ENCODE results near the gene LCN2.
A peak's percentile ranks its signal among the peaks of the same experiment; 100 is the strongest.
"Not testable (repeated sequence)": the region's sequence is repeated elsewhere in the genome, so short reads cannot be mapped to it uniquely, and the experiment has no call there.

LCN2 gene

GRCh38 chr9:128149001-128149701 is at the start of gene LCN2:
Gene LCN2, plus strand, starts transcription at chr9:128149453. Its CDS starts 73 bp downstream, at chr9:128149526.
- no peak for DNase-seq (ENCODE audit: low spot score)

DNA sequence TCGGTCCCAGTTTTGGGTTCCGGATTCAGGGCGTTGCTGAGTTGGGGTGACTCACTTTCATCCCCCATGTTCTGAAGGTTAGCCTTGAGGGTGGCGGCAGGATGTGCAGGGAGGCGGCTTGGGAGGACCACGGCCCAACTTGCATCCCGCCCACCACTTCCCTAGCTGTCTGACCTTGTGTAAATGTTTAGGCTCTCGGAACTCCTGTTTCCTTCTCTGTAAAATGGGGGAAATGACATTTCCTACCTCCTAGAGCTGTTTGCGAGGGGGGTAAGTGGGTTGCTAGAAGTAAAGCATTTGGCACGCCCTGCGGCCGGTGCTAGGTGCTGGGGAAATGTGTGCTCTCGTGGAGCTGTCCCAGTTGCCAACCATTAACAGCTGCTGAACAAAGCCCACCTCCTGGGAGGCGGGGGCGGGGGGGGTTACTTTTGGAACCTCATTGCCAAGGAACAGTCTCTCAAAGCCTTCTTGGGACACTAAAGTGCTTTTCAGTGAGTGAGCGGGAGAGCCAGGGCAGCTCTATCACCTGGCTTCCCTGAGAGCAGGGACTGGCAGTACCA is 49.2 kb upstream of the LCN2 start:
- DNase-seq (ENCODE audit: low spot score) = peak; percentile 67

GRCh38 chr9:128100581-128100980 is 48.7 kb upstream of the LCN2 start:
- no peak for DNase-seq (ENCODE audit: low spot score)

- no peak for DNase-seq (ENCODE audit: low spot score)
Measured at GRCh38 chr9:128101231-128101661, 48.0 kb upstream of the LCN2 start.

GRCh38 chr9:128101690-128102089 is 47.6 kb upstream of the LCN2 start:
- DNase-seq (ENCODE audit: low spot score) = no peak

DNA sequence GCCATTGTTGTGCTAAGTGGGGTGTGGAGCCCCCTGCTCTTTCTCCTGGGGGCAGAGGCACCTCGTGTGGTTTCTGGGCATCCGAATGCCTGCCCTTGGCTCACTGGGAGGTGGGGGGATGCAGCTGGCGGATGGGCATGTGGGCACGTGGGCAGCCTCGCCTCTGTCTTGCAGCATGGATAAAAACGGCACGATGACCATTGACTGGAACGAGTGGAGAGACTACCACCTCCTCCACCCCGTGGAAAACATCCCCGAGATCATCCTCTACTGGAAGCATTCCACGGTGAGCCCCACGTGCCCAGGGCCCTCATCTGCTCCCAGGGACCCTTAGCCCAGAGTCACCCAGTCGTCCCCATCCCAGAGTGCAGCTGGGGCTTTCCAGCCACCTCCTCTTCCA is 47.1 kb upstream of the LCN2 start:
- DNase-seq (ENCODE audit: low spot score) = no peak

DNA sequence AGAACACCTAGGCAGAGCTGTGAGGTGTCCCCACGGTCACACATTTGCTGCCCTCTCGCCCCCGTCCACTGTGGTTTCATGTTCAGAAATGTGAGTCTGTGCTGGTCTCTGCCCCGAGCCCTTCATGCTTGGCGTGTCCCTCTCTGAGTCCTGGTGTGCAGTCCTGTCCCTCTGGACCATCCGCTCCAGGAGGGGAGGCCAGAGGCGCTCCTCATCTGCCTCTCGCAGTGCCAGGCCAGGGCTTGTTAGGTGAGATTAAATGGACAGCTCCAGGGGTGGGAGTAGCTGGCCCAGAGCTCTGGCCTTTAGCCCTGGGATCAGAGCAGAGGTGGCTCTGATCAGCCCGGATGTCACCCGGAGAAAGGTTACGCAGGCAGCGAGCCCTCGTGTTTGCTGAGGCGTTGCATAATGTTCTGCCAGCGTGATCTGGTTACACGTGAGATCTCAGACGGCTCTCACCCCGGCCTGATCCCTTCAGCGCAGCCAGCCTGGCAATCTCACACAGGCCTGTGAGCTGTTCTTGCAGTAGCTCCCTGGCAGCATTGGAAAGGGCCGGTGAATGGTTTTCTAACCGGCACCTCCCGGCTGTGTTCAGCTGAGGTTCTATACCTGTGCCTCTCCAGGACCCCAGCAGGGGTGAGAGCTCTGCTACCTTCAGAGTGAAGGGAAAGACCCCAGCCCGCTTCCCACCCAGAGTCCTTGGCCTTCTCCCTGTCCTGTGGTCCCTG is 46.2 kb upstream of the LCN2 start:
- DNase-seq (ENCODE audit: low spot score) = no peak

- no peak for DNase-seq (ENCODE audit: low spot score)
Measured at GRCh38 chr9:128103589-128103962, 45.7 kb upstream of the LCN2 start.

- no peak for DNase-seq (ENCODE audit: low spot score)
Measured at GRCh38 chr9:128104171-128104618, 45.1 kb upstream of the LCN2 start.

DNA sequence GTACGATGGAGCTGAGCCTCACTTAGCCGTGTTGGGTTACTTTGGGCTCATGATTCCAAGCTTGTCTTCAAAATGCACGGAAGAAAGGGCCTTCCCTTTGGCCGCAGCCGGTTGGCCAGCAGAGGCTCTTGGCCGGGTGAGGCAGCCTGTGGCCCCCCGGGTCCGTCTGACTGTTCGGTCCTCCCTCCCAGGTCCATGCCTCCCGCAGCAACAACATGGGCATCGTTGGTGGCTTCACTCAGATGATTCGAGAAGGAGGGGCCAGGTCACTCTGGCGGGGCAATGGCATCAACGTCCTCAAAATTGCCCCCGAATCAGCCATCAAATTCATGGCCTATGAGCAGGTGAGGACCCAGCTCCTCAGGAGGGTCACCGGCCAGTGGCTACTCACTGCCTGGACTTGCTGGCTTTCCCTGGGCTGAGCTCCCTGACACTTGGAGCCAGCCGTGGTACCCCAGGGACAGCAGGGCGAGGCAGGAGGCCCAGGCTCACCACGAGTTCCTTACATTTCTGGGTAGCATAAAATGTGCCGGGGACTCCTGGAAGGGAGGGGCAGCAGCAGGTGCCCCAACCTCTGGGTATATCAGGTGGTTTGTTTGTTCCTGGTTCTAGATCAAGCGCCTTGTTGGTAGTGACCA is 43.6 kb upstream of the LCN2 start:
- DNase-seq (ENCODE audit: low spot score) = no peak

DNA sequence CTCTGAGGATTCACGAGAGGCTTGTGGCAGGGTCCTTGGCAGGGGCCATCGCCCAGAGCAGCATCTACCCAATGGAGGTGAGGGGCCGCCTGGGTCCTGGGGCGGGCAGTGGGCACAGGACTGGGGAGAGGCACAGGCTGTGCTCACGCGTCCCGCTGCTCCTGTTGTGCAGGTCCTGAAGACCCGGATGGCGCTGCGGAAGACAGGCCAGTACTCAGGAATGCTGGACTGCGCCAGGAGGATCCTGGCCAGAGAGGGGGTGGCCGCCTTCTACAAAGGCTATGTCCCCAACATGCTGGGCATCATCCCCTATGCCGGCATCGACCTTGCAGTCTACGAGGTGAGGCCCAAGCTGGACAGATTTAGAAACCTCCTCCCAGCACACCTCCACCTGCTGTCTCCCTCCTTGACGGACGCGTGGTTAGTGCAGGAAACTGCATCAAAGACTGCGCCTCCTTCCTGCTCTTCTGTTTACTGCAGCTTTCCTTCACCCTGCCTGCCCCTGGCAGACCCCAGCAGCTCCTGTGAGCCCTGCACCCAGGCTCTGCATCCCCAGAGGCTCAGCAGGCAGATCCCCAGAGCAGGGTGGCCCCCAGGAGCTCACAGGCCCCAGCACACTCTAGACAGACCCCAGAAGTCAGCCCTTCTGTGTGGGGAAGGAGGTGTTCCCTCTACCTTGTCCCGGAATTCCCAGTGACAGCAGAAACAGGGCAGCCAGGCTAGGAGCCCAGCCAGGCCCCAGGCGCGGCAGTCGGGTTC is 42.9 kb upstream of the LCN2 start:
- DNase-seq (ENCODE audit: low spot score) = no peak

DNA sequence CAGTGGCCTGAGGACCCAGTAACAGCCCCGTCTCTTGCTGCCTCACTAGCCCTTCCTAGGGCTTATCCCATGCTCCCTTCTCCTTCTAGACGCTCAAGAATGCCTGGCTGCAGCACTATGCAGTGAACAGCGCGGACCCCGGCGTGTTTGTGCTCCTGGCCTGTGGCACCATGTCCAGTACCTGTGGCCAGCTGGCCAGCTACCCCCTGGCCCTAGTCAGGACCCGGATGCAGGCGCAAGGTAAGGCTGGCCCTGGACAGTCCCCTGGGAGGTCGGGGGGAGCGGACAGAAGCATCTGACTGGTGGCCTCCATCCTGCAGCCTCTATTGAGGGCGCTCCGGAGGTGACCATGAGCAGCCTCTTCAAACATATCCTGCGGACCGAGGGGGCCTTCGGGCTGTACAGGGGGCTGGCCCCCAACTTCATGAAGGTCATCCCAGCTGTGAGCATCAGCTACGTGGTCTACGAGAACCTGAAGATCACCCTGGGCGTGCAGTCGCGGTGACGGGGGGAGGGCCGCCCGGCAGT is 42.2 kb upstream of the LCN2 start:
- DNase-seq (ENCODE audit: low spot score) = no peak

- no peak for DNase-seq (ENCODE audit: low spot score)
Measured at GRCh38 chr9:128107468-128108268, 41.6 kb upstream of the LCN2 start.

GRCh38 chr9:128108269-128109049 is 40.8 kb upstream of the LCN2 start:
- no peak for DNase-seq (ENCODE audit: low spot score)

DNA sequence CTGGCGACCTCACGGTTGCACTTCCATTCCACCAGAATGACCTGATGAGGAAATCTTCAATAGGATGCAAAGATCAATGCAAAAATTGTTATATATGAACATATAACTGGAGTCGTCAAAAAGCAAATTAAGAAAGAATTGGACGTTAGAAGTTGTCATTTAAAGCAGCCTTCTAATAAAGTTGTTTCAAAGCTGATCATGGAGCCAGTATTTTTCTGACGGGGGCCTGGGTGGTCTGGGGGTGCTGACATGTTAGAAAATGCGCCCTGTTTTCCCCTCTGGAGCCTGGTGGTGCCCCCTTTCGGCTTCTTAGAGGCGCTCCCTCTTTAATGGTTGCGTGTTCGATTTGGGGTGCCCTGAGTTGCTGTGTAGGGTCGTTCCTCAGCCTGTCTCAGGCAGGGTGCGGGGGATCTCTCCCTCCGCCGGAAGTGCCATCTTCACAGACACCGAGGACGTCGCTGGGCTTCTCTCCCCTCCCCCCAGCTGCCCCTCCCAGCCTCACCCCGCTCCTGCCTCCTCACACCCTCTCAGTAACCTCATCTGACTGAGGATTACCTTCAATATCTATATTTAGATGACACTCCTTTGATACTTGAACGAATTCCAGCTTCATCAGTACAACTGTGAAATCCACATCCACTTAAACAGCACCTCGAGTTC is 40.1 kb upstream of the LCN2 start:
- DNase-seq (ENCODE audit: low spot score) = no peak

- DNase-seq (ENCODE audit: low spot score) = not testable (repeated sequence)
Measured at GRCh38 chr9:128111726-128112125, 37.5 kb upstream of the LCN2 start.

DNA sequence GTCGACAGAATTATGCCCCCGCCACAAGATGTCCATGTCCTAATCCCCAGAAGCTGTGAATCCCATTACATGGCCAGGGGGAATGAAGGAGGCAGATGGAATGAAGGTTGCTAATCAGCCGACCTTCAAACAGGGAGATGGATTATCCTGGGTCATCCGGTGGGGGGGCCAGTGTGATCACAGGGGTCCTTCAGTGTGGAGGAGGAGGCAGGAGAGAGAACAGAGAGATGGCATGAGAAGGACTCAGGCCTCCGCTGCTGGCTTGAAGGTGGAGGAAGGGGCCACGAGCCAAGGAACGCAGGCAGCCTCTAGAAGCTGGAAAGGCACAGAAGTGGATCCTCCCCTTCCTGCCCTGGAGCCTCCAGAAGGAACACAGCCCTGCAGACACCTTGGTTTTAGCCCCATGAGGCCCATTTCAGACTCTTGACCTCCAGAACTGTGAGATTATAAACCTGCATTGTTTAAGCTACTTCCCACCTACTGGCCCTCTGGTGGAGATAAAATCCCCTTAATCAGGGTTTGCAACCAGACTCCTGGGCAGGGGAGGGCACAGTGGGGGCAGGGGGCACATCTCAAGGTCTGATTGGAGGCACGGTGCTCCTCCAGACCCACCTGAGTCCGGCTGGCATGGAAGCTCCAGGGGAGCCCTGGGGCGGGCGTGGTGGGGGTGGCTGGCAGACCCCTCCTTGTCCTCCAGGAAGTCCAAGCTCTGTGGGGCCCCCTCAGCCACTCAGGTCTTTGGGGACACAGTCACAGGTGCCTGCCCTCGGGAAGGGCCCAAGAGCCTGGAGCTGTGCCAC is 35.5 kb upstream of the LCN2 start:
- DNase-seq (ENCODE audit: low spot score) = no peak

- no peak for DNase-seq (ENCODE audit: low spot score)
Measured at GRCh38 chr9:128114326-128115186, 34.7 kb upstream of the LCN2 start.
